ENCODE data around the gene CD52.
"Not testable (repeated sequence)": the region's sequence is repeated elsewhere in the genome, so short reads cannot be mapped to it uniquely, and the experiment has no call there.

CD52 gene

DNA sequence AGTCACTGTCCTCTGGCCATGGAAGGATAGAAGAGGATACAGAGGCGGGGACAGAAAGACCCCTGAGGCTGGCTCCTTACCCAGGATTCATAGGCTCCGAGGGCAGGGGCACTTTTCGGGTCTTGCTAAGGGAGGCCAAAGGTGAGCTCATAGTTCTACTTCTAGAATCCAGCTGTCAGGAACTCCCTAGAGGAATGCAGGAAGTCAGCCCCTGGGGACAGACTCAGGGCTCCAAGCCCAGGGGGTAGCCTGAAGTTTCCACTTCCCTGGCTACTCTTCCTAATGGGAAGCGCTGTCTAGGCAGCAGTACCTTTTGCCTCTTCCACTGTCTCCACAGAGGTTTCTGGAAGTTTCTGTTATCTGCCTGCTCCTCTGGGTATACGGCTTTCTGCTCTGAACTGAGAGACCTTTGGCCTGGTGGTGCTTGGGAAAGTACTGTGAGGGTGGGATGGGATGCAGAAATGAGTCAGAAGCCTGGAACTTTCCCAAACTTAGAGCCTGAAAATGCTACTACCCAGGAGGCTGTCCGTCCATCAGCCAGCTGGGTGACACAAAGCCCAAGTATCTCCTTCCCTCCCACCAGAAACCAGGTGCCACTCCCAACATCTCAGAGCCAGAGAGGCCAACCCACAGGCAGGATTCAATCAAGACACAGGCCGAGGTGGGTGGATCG is 14.9 kb upstream of the CD52 start:
- DNase-seq, result no peak

DNA sequence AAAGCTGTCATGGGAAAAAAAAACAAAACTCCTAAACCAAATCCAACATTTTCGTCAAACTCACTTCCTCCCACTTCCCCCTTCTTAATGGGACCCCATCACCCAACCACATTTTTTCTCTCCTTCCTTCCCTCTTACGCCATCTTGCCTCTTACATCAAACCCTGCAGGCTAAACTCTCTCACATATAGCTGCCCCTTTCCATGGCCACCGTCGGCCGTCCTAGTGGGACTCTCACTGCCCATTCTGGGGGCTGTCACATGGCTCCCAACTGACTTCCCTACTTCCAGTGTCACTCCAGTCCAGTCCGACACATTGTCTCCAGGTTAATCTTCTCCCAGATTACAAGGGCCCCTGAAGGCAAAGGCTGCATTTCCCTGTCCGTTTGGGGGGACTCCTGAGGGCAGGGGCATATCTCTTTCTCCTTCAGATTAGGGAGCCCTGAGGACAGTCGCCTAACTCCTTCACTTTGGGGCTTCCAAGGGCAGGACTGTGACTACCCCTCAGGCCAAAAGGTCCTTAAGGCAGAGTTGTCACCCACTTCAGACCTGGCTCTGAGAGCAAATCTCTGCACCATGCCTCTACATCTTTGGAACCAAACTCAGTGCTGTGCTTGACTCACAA is 12.0 kb upstream of the CD52 start:
- DNase-seq, result no peak

DNA sequence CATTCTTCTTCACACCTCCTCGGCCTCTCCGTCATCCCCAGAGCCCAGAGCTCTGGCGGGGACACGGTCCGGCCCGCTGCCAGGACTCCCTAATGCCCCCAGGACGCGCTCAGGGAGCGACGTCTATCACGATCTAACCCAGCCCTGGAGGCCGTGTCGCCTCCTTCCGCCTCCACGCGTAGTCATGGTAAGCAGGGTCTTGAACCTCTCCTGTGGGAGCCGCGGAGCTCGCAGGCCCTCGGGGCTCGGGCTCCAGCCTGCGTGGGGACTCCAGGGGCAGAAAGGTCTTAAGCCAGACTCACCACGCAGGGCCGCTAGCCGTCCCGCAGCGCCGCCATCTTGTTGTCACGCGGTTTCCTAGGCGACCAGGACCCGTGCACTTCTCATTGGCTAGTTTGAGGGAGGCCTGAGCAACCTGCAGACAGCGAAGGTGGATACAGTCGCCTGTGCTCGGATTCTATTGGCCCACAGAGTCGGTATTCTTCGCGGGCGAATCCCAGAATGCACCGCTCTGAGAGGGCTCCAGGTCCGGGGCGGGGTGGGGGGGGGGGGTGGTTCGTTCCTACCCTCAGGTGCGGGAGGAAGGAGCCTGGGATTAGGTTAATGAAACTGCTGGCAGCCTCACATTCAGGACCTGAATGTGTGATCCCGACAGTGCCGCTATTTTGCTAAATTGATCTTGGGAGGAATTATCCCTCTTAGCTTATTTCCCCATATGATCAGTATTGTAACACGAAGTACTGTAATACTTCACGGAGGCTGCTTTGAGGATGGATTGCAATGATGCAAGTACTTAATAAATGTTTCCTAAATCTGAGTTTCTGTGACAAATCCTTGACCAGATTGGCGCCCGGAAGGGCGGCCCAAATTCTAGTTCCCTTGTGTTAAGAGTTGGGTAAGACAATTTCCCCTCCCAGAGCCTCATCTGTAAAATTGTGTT is 11.2 kb upstream of the CD52 start, which contains the start of gene UBXN11:
Gene UBXN11 (minus strand): TSS at position 347 of the 940 bp plus-strand sequence. CDS start 3,753 bp downstream, outside the sequence.
- DNase-seq, result peak; percentile 86

DNA sequence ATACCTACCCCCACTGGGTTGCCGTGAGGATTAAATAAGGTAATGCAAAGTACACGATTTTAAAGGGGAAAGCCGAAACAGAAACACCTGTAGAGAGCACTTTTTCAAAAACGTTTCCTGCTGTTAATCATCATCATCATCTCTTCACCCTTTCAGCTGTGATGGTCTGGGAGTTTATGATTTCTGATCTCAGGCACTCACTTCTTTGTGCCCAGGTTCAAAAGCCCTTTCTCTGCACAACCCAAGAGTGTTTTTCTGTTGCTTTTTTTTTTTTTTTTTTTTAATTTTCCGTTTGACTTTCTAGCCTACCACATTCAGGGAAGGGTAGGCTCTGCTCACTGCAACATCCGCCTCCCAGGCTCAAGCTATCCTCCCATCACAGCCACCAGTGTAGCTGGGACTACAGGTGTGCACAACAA is 10.4 kb upstream of the CD52 start:
- no peak for DNase-seq

DNA sequence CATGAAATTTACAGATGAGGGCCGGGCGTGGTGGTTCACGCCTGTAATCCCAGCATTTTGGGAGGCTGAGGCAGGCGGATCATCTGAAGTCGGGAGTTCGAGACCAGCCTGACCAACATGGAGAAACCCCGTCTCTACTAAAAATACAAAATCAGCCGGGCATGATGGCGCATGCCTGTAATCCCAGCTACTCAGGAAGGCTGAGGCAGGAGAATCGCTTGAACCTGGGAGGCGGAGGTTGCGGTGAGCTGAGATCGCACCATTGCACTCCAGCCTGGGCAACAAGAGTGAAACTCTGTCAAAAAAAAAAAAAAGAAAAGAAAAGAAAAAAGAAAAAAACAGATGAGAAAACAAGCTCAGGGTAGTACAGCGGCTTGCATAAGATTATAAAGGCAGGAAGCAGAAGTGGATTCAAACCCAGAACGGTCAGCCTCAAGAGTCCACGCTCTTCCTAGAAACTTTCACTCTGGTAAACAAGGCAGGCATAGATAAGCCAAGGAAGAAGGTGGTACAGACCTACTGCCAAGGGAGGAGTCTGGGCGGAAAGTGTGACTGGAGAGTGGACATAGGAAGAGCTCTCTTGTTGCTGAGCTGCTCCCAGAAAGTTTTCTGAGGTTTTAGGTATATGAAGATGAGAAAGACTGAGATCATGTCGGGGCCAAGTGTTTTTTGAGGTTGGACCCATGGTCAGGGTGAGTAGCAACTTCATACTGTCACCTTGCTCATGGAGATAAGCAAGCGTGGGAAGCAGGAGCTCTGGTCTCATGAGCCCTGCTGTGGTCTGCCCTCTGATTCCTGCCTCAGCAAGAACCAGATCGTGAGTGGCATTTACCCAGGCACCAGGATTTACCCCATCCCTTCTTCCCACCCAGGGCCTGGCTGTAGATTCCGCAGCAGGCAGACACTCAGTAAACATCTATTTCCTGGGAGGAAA is 9.5 kb upstream of the CD52 start:
- DNase-seq, result not testable (repeated sequence)

DNA sequence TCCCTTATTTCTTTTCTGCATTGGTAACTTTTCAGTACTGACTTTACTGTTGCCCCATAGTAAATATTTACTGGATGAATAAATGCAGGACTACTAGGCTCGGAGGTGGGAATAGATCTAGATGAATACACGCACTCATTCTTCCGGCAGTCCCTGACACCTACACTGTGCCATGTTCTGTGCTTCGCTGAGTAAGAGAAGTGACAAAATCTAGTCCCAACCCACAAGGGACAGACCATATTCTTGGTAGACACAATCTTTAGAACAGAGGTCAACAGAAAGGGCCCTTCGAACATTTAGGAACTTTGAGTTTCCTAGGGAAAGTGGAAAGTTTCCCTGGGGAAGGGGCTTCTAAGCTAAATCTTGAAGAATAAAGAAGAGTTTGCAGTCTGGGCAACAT is 3.3 kb upstream of the CD52 start:
- no peak for DNase-seq

DNA sequence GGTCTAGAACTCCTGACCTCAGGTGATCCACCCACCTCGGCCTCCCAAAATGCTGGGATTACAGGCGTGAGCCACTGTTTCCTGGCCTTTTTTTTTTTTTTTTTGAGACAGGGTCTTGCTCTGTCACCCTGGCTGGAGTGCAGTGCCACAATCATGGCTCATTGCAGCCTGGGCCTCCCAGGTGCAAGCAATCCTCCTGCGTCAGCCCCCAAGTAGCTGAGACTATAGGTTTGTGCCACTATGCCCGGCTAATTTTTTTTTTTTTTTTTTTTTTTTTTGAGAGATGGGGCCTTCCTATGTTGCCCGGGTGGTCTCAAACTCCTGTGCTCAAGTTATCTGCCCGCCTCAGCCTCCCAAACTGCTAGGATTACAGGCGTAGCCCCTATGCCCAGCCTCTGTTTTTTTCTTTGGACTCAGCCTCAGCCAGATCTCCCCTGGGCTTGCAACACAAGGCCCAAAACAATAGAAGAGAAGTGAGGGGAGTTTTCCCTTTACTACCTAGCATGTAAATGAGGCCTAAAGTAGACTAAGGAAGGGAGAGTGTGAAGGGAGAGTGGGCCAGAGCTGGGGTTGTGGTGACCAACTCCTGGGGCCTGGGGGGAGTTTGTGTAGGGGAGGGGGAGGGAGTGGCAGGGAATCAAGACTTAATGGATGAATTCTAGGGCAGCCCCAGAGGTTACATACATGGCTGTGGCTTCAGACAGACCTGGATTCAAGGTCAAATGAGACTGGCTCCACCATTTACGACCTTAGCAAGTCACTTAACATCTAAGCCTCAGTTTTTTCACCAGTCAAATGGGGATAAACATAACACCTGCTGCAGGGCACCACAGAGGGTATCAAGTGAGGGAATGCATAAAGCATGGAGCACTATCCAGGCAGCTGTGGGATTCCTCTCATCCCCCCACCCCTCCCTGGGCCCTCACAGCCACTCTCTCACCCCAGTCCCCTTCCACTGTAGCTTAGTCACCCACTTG is 1.6 kb upstream of the CD52 start:
- DNase-seq, result no peak

DNA sequence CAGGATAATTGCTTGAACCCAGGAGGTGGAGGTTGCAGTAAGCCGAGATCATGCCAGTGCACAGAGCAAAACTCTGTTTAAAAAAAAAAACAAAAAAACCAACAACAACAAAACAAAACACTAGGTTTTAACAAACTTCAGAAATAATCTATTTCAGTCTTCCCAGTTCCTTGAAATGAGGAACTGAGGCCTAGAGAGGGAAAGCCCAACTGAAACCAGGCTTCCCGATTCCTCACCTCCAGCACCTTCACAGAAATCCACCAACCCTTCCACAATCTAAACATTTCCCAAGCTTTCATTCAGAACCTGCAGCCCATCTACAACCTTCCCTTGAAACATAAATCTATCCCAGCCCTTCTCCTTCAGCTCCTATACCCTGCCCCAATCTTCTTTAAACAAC is 612 bp upstream of the CD52 start:
- no peak for DNase-seq

DNA sequence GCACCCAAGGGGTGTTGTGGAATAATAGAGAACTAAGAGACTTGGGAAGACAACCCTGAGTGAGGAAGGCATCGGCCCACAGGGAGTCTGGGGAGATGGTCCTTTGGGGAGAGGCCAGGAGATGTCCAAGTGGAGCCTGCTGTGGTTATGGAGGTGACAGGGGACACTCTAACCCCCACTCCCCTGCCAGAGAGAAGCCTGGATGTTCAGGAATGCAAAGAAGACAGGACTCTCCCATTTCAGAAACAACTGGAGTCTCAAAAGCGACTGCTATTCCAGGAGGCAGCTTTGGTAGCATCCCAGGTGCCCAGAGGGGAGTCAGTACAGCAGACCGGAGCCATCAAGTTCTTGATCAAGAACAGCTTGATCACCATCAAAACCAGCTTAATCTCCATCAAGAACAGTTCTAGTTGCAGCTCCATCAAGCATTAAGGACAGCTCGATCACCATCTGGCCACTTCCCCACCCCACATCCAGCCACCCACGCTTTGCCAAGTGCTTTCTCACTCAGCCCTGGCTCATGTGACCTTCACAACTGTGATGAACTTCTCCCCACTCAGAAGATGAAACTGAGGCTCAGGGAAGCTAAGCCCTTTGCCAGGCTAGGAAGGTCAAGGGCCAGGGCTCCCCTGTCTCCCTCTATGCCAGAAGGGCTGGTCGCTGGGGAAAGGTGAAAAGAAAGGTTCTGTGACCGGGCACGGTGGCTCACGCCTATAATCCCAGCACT is 743 bp downstream of the CD52 start:
- DNase-seq, result no peak

DNA sequence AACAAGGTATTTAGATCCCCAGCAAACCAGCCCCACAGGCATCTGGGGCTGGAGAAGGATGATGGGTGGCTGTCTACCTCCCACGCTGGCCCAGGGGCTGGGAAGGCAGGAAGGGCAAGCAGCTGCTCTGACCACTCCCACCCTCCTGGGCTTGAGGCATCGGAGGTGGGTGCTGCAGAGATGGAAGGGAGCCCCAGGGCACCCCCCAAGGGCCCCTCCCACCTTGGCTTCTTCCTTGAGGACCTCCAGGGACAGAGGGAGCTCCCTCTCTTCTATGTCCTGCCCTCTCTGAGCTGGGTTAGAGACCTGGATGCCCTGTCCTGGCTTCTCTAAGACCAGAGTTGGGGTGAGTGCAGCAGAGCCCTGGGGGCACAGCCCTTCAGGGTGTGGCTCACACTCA is 3.1 kb downstream of the CD52 start:
- DNase-seq, result no peak

DNA sequence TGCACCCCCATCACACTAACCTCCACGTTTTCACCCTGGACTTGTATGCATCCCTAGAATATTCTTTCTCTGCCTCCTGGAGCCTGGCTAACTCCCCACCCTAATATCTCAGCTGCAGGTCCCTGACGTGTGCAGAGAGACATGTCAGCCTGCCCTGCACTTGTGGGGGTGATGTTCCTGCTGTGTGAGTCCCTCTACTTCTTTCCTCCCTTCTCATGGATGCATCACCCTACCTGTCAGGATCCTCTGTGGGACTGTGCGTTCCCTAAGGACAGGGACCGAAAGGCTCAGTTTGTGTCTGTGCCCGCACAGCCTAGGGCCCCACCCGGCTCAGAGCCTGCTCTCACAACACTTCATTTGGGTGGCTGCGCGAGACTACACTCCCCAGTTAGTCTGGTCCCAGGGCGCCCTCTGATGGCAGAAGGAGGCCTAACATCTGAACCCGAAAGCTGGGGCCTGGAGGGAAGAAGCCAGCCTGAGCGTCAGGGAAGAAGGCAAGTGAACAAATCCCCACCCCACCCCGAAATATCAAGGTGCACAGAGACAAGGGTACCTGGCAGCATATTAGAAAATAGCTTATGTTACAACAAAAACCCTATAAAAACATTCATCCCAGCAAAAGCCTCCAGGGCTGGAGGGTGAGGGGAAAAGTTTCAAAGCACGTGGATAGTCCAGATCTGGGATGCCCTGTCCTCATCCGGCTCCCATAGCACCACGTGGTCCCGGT is 3.7 kb downstream of the CD52 start:
- peak; percentile 90 for DNase-seq

DNA sequence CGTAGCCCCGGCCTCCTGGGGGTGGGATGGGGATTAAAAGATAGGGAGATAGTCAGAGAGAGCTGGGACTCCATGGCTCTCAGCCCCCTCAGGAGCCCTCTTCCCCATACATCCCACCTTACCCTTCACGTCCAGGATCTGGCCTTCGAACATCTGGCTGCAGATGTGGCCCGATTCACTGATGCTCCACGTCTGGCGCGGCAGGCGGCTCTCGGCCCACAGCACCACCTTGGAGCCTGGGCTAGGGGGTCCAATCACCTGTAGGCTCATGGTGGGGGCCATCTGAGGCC is 4.2 kb downstream of the CD52 start:
- DNase-seq, result no peak

DNA sequence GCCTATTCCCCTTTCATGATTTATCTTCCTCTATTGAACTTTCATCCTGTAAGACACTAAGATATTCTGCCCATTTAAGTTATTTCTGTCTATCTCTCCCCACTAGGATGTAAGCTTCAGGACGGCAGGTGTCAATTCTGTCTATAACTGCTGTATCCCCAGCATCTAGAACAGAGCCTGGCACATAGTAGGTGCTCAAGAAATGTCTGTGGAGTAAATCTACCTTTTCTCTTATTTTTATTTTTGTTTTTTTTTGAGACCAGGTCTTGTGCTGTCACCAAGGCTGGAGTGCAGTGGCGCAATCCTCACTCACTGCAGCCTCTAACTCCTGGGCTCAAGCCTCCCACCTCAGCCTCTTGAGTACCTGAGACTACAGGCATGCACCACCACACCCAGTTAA is 5.6 kb downstream of the CD52 start:
- no peak for DNase-seq

DNA sequence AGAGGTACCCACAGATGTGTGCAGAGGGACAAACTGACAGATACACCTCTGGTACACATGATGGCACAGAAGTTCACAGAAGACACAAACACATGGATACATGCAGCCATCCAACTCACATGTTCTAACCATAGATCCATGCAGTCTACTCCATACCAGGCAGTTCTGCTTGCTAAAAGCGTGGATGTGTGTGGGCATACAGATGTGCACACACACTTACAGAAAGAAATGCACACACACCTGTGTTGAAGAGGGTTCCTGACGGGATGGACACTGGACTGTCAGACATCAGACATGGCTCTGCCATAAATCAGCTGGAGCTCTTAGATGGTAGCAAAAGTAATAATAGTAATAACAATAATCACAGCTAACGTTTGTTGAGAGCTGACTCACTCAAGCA is 6.8 kb downstream of the CD52 start:
- DNase-seq, result no peak

DNA sequence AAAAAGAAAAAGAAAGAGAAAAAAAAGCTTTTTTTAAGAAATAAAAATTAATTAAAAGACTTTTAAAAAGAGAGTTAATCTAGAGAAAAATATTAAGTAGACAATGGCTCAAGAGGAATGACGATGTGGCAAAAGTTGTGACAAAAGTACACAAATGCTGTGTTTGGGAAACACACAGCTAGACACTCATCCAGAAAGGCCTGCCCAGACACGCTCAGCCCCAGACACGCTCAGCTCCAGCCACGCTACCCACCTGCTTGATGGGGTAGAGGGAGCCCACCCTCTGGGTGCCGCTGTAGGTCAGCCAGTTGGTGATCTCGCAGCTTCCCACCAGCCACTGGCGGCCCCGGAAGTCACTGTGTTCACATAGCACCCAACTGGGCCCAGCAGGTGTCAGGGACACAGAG is 10.2 kb downstream of the CD52 start:
- no peak for DNase-seq

DNA sequence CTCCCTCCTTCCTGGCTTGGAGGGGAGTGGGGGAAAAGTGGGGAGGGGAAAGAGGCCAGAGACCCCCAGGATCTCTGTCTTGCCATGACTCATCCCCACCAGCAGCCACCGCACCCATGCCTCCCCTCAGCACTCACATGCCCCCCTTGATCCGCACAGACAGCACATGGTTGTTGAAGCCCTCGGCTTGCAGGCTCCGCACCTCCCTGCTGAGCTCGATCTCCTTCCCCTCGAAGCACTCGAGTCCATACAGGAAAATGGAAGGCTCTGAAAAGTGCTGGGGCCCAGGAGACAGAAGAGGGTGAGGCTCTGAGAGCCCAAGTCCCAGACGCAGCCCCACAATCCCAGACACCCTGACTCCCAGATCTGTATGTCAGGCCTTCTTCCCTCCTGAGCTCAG is 10.8 kb downstream of the CD52 start:
- DNase-seq, result no peak

DNA sequence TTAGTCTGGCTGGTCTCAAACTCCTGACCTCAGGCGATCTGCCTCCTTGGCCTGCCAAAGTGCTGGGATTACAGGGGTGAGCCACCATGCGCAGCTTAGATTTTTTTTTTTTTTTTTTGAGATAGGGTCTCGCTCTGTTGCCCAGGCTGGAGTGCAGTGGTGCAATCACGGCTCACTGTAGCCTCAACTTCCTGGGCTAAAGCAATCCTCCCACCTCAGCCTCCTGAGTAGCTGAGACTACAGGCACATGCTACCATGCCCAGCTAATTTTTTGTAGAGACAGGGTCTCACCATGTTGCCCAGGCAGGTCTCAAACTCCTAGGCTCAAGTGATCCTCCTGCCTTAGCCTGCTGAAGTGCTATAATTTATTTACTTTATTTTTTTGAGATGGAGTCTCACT is 11.6 kb downstream of the CD52 start:
- DNase-seq, result not testable (repeated sequence)

DNA sequence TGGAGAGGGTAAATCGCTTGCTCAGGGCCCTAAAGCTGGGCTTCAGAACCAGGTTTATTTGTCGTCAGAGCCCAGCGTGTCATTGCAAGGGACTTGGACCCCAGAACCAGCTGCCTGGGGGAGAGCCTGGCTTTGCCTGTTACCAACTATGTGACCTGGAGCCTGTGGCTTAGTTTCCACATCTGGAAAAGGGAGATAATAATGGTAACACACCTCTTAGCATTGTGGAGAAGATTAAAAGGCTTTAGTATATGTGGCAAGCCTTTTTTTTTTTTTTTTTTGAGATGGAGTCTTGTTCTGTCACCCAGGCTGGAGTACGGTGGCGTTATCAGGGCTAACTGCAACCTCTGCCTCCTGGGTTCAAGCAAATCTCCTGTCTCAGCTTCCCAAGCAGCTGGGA is 12.5 kb downstream of the CD52 start:
- DNase-seq, result no peak

DNA sequence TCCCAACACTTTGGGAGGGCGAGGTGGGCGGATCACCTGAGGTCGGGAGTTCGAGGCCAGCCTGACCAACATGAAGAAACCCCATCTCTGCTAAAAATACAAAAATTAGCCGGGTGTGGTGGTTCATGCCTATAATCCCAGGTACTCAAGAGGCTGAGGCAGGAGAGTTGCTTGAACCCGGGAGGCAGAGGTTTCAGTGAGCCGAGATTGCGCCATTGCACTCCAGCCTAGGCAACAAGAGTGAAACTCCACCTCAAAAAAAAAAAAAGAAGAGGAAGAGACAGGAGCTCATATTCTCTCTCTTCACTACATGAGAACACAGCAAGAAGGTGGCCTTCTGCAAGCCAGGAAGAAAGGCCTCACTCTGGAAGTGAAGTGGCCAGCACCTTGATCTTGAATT is 15.6 kb downstream of the CD52 start:
- DNase-seq, result not testable (repeated sequence)

Data from midbrain (tissue), 1 donor.